Pancreas (tissue), 10 donors: ENCODE results near the gene SFT2D2. TPM values are rescaled to one million over a fixed set of nuclear protein-coding genes. Genes with fewer than 3 reads are reported as not detected.

Experiments
- ATAC-seq, 4 donors: fragments of 200-7000 bp; cut with Tn5 transposase; one replicate each; pipeline versions ENCODE4 v1.8.0 to v1.9.1; 2020; ENCODE audit warnings: mild to moderate bottlenecking in 4 of 4, moderate library complexity in 4 of 4
- DNase-seq, 6 donors: peaks; one replicate each; pipeline ENCODE4 v3.0.0-alpha.2; 2020
- FAIRE-seq: peaks from 2 replicates; lab custom pipeline; 2012; peaks lifted over from hg19 to GRCh38; lab: Jason Lieb, UNC
- H3K27ac ChIP-seq, 4 donors: fragments of 200-600 bp; sonication (generic); 1 replicate in 3 of 4; 2 replicates in 1 of 4; pipeline versions ENCODE4 v1.5.0 to v1.8.0; 2020
- H3K27me3 ChIP-seq, 4 donors: fragments of 200-600 bp; one replicate each; pipeline ENCODE4 v1.8.0; 2021
- H3K36me3 ChIP-seq, 3 donors: fragments of 200-600 bp; sonication (generic) in 1 of 3; one replicate each; pipeline versions ENCODE4 v1.5.0 to v1.8.0; 2020 to 2021
- H3K4me1 ChIP-seq, 3 donors: fragments of 200-600 bp; one replicate each; pipeline ENCODE4 v1.8.0; 2021
- H3K4me3 ChIP-seq, 4 donors: fragments of 200-600 bp; sonication (generic) in 2 of 4; one replicate each; pipeline versions ENCODE4 v1.5.0 to v1.8.0; 2020 to 2021
- H3K9me3 ChIP-seq, 4 donors: fragments of 200-600 bp; one replicate each; pipeline ENCODE4 v1.8.0; 2021
- CTCF ChIP-seq, 4 donors: fragments of 200-600 bp; sonication (generic) in 3 of 4; IDR thresholded peaks; one replicate each; pipeline versions ENCODE4 v1.5.0 to v1.8.0; 2021; ENCODE audit warnings: antibody characterized with exemption in 4 of 4
- WGBS, 2 donors: extraction: QIAGEN DNeasy Blood & Tissue Kit; methylation state at CpG; one replicate each; pipeline ENCODE4 v1.1.7; 2013; 5-methylcytosine and 5-hydroxymethylcytosine counted together
- intact Hi-C, 3 donors: fragments of 100-400 bp; cut with DNase I; formaldehyde crosslinking; loops; one replicate each; pipeline versions ENCODE4 v1.11.1 to v1.14.2; 2022
- polyA plus RNA-seq, 2 donors: library from polyadenylated mRNA; stranded (reverse); fragments of 200-250 nt; gene quantifications; one replicate each; pipeline ENCODE4 v1.2.3, GENCODE V29; 2013
- total RNA-seq, 6 donors: library from RNA; stranded (reverse); fragmentation: NEBNext Ultra II Directional in 4 of 6; extraction: Animal tissue kit (Norgen Biotek cat#: 25700) in 4 of 6; gene quantifications; one replicate each; pipeline versions ENCODE4 v1.2.1 to v1.2.4, GENCODE V29; 2021 to 2023
- donor health status: healthy with polysubstance abuse.
- donor health status: DM: no; HTN: no; CAD: no; lungs with moderate emphysema.
- donor health status: DM: no; HTN: no; CAD: no.
- donor health status: control.
- donor health status: control.
- donor health status: Bipolar disorder and iron deficiency.
- donor health status: DM: yes; HTN: yes; CAD: no.
- donor health status: DM: no; HTN: no; CAD: no.
- donor health status: DM: no; HTN: no; CAD: no.
- donor health status: DM: yes; HTN: yes; CAD: no.

SFT2D2 gene
- total and polyA plus RNA-seq, 8 donors = 2.4 to 37.3 (median 17.9) TPM

GRCh38 chr1:168213349-168213748 is 12.5 kb upstream of the SFT2D2 start:
- H3K4me1 ChIP-seq = no peaks in the 10 kb centered on the region
- TF ChIP-seq CTCF (IDR thresholded peaks at IDR 0.05) = no peak
- no peak overlapping the region for H3K27ac ChIP-seq
- no peak for ATAC-seq
- DNase-seq = no peak
- FAIRE-seq = no peak
- no peaks in the 10 kb centered on the region for H3K36me3 ChIP-seq
- H3K27me3 ChIP-seq = no peaks in the 10 kb centered on the region
- no peaks in the 10 kb centered on the region for H3K9me3 ChIP-seq
- 93 to 99% methylated on average over 2 of the region's 2 CpGs for WGBS, 2 donors
- intact Hi-C loops = no loop called here
- H3K4me3 ChIP-seq = no peak overlapping the region

GRCh38 chr1:168216171-168216570 is 9.6 kb upstream of the SFT2D2 start:
- no peaks in the 10 kb centered on the region for H3K9me3 ChIP-seq
- intact Hi-C loops = no loop called here
- H3K27ac ChIP-seq = no peak overlapping the region
- no peak for DNase-seq
- 81 to 91% methylated on average over 4 of the region's 4 CpGs for WGBS, 2 donors
- no peak for FAIRE-seq
- no peak for TF ChIP-seq CTCF (IDR thresholded peaks at IDR 0.05)
- no peaks in the 10 kb centered on the region for H3K4me1 ChIP-seq
- no peaks in the 10 kb centered on the region for H3K36me3 ChIP-seq
- no peaks in the 10 kb centered on the region for H3K27me3 ChIP-seq
- ATAC-seq = no peak
- H3K4me3 ChIP-seq = no peak overlapping the region

GRCh38 chr1:168217664-168218063 is 8.1 kb upstream of the SFT2D2 start:
- WGBS, 2 donors = 93 to 96% methylated on average over 4 of the region's 4 CpGs

GRCh38 chr1:168218658-168219057 is 7.1 kb upstream of the SFT2D2 start:
- DNase-seq = no peak
- intact Hi-C loops = no loop called here
- H3K4me1 ChIP-seq = no peaks in the 10 kb centered on the region
- ATAC-seq = no peak
- H3K9me3 ChIP-seq = no peaks in the 10 kb centered on the region
- no peak for TF ChIP-seq CTCF (IDR thresholded peaks at IDR 0.05)
- FAIRE-seq = no peak
- no peak overlapping the region for H3K27ac ChIP-seq
- no peaks in the 10 kb centered on the region for H3K27me3 ChIP-seq
- no peak overlapping the region for H3K4me3 ChIP-seq
- no peaks in the 10 kb centered on the region for H3K36me3 ChIP-seq
- WGBS, 2 donors = 70 to 75% methylated on average over 4 of the region's 4 CpGs

More at GRCh38 chr1:168217664-168218063, 8.1 kb upstream of the SFT2D2 start:
- no peak for TF ChIP-seq CTCF (IDR thresholded peaks at IDR 0.05)
- no peaks in the 10 kb centered on the region for H3K36me3 ChIP-seq
- intact Hi-C loops = no loop called here
- H3K4me3 ChIP-seq = no peak overlapping the region
- DNase-seq = no peak
- FAIRE-seq = no peak
- no peaks in the 10 kb centered on the region for H3K4me1 ChIP-seq
- no peak for ATAC-seq
- H3K9me3 ChIP-seq = no peaks in the 10 kb centered on the region
- H3K27me3 ChIP-seq = no peaks in the 10 kb centered on the region
- no peak overlapping the region for H3K27ac ChIP-seq

- WGBS, 2 donors = 63 to 75% methylated on average over 6 of the region's 6 CpGs
- Histone ChIP-seq H3K4me3 (no peak overlapping the region), H3K27me3 (no peaks in the 10 kb centered on the region), H3K9me3 (no peaks in the 10 kb centered on the region), H3K4me1 (peaks cover 0 to 5% (median 0%) of the 10 kb centered on the region in 3 donors), H3K27ac (no peak overlapping the region), H3K36me3 (no peaks in the 10 kb centered on the region)
- intact Hi-C loops = no loop called here
- DNase-seq (no peak), FAIRE-seq (no peak), ATAC-seq (no peak)
- no peak for TF ChIP-seq CTCF (IDR thresholded peaks at IDR 0.05)
Measured at GRCh38 chr1:168220470-168220871, 5.3 kb upstream of the SFT2D2 start.
